ENCODE data around the gene UBL4A.

- no peak for TF ChIP-seq ZNF70 (CRISPR knock-in tag; IDR thresholded peaks at IDR 0.05)
- TF ChIP-seq ISL1 (CRISPR knock-in tag; IDR thresholded peaks at IDR 0.05), result no peak
- no peak for TF ChIP-seq ARNTL (CRISPR knock-in tag; IDR thresholded peaks at IDR 0.05; ENCODE audit: borderline replicate concordance, low read depth)
- no peak for TF ChIP-seq ZFP3 (CRISPR knock-in tag; IDR thresholded peaks at IDR 0.05)
- no peak for TF ChIP-seq TOX (CRISPR knock-in tag; IDR thresholded peaks at IDR 0.05; ENCODE audit: borderline replicate concordance)
- no peak for TF ChIP-seq PATZ1 (CRISPR knock-in tag; IDR thresholded peaks at IDR 0.05; ENCODE audit: borderline replicate concordance)
- no peak for TF ChIP-seq ZFP30 (CRISPR knock-in tag; IDR thresholded peaks at IDR 0.05)
- TF ChIP-seq, protein P1, sequence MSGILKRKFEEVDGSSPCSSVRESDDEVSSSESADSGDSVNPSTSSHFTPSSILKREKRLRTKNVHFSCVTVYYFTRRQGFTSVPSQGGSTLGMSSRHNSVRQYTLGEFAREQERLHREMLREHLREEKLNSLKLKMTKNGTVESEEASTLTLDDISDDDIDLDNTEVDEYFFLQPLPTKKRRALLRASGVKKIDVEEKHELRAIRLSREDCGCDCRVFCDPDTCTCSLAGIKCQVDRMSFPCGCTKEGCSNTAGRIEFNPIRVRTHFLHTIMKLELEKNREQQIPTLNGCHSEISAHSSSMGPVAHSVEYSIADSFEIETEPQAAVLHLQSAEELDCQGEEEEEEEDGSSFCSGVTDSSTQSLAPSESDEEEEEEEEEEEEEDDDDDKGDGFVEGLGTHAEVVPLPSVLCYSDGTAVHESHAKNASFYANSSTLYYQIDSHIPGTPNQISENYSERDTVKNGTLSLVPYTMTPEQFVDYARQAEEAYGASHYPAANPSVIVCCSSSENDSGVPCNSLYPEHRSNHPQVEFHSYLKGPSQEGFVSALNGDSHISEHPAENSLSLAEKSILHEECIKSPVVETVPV (CRISPR knock-in tag; IDR thresholded peaks at IDR 0.05), result no peak
- no peak for TF ChIP-seq PPARA (CRISPR knock-in tag; IDR thresholded peaks at IDR 0.05; ENCODE audit: borderline replicate concordance)
- no peak for TF ChIP-seq ESRRG (CRISPR knock-in tag; IDR thresholded peaks at IDR 0.05)
- no peak for TF ChIP-seq ZC3H10 (CRISPR knock-in tag; IDR thresholded peaks at IDR 0.05)
Measured at GRCh38 chrX:154465601-154466000, 20.8 kb downstream of the UBL4A start.

All from SK-N-SH treated with all-trans-retinoic acid at 6 μM for 48 hours (cell line).